ENCODE data around the gene TSPY2.
"Not testable (repeated sequence)": the region's sequence is repeated elsewhere in the genome, so short reads cannot be mapped to it uniquely, and the experiment has no call there.

- TF ChIP-seq ZNF274 (IDR thresholded peaks at IDR 0.05; ENCODE audit: low read depth, low read length); YY1 (IDR thresholded peaks at IDR 0.05; ENCODE audit: insufficient read depth, insufficient read length): not testable (repeated sequence)
Observed at GRCh38 chrY:6245923-6246322, at the start of gene TSPY2.
